Epithelial cell of esophagus (primary cell): ENCODE results near the gene MED17.

Experiments
- DNase-seq: peaks from one replicate; pipeline ENCODE4 v3.0.0; 2010; ENCODE audit warnings: low read depth
- H3K4me3 ChIP-seq: 2 replicates; pipeline ENCODE4 v1.5.1; 2011; ENCODE audit warnings: mild to moderate bottlenecking, low read length, control low read depth
- TF ChIP-seq, protein P1 (sequence below): IDR thresholded peaks from 2 replicates; pipeline ENCODE4 v1.5.1; 2011; ENCODE audit warnings: low read depth, mild to moderate bottlenecking, low read length, control low read depth, inconsistent platforms; ENCODE audit not compliant: insufficient read depth; ENCODE audit errors: missing control alignments

Gene MED17

DNA sequence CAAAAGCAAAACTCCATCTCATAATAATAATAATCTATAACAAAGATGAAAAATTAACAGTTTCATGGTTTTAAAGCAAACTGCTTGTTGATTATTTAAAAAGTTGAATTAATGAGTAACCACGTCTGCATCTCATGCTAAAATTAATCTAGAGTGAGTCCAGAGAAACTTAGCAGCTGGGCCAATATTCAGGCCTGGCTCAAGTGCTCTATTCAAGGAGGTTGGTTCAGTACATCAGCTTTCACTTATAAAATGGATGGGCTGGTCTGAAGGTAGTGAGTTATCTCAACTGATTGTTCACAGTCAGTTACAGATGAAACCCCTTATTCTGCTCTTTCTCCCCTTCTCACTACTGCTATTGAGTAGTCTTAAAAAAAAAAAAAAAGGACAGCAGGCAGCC is 43.3 kb downstream of the MED17 start:
- TF ChIP-seq, protein P1, sequence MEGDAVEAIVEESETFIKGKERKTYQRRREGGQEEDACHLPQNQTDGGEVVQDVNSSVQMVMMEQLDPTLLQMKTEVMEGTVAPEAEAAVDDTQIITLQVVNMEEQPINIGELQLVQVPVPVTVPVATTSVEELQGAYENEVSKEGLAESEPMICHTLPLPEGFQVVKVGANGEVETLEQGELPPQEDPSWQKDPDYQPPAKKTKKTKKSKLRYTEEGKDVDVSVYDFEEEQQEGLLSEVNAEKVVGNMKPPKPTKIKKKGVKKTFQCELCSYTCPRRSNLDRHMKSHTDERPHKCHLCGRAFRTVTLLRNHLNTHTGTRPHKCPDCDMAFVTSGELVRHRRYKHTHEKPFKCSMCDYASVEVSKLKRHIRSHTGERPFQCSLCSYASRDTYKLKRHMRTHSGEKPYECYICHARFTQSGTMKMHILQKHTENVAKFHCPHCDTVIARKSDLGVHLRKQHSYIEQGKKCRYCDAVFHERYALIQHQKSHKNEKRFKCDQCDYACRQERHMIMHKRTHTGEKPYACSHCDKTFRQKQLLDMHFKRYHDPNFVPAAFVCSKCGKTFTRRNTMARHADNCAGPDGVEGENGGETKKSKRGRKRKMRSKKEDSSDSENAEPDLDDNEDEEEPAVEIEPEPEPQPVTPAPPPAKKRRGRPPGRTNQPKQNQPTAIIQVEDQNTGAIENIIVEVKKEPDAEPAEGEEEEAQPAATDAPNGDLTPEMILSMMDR = no peak
- no peak for DNase-seq
- H3K4me3 ChIP-seq = no peak overlapping the region

DNA sequence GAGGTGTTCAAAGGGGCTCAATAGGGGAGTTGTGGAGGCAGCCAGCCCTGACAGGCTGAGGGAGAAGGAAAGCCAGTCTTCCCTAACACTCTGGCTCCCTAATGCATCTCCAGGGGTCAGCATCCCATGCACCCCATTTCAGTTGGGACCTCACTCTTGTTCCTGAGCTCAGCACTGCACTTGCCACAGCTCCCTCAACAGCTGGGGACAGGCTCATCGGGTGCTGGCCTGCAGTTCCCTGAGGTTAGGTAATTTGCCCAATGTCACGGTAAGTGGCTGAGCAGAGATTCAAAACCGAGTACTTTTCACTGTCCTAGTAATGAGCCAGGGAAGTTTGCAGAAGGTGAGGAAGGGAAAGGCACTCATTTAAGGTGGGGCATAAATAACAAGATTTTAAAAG is 45.5 kb downstream of the MED17 start:
- TF ChIP-seq, protein P1 = no peak
- no peak overlapping the region for H3K4me3 ChIP-seq
- DNase-seq = no peak

DNA sequence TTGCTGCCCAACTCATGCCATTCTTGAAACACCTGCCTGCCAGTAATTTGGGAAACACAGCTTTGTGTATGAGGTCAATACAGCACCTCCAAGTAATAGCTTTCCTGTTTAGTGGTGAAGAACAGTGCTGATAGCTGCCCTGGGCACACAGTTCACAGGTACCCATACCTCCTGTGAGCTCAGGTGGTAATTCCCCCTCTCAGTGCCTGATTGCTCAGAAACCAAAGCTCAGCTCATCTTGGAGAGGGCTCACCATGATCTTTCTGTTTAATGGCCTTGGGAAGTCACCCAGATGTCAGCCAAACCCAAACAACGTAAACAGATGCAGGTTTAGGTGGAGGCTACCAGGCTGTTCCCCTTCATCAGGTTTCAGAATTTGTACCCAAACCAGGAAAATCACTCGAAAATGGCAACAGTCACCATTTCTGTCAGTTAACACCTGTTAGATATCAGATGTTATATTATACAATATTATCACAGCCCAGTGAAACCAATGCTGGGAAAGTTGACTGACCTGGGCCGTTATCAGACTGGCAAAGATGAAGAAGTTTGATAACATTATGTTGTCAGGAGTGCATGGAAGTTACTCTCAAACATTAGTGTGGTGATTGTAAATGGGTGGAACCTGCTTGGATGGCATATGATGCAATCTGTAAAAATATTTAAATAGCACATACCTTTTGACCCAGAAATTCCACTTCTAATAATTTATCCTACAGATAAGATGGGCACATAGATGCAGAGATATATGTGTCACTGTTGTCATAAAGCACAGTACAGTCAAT is 47.5 kb downstream of the MED17 start:
- TF ChIP-seq, protein P1 = no peak
- DNase-seq = no peak
- no peak overlapping the region for H3K4me3 ChIP-seq

DNA sequence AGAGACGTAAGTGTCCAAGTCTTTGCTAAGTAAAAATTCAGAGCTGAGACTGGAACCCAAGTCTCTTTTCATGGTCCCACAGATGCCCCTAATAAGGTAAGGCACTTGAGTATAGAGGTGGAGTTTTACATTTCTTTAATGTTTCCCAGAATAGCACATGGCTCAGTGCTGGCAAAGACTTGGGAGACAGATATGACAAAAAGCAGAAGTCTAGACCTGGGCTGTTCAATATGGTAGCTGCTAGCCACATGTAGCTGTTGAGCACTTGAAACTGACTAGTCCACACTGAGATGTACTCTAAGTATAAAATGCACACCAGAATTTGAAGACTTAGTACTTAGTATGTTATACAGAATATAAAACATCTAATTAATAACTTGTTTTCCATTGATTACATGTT is 48.7 kb downstream of the MED17 start:
- no peak for DNase-seq
- H3K4me3 ChIP-seq = no peak overlapping the region
- TF ChIP-seq, protein P1 = no peak

DNA sequence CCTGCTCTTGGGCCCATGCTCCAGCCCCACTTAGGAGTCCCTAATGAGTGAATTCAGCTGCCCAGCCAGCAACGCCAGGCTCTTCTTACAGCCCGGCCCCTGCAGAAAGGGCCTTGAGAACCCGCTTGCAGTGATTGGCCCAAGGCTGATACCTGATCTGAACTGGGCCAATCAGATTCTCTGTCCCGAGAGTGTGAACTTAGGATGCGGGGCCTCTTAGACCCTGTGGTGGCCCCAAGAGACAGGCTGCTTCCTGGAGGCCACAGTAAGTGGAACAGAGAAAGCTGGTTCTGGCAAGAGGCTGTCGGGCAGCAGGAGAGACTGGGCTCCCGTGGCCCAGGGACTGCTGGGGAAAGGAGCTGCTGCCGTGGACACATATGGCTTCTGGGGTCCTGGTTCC is 54.9 kb downstream of the MED17 start:
- TF ChIP-seq, protein P1 = no peak
- DNase-seq = no peak
- H3K4me3 ChIP-seq = no peak overlapping the region

DNA sequence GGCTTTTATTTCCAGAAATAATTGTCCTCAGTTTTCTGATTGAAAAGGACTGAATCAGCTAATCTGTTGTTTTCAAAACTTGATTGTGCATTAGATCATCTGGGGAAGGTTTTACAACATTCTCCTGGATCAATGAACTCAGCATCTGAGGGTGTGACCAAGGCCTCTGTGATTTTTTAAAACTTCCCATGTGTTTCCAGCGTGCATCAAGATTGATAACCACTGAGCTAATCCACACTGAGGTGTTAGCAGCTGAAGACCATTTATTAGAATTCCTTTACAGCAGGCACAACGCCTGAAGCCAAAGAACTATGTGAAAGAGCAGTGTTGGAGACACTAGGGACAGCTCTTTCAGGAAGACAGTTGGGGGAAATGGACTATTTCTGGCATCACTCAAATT is 56.1 kb downstream of the MED17 start:
- no peak for DNase-seq
- TF ChIP-seq, protein P1 = no peak
- H3K4me3 ChIP-seq = no peak overlapping the region

DNA sequence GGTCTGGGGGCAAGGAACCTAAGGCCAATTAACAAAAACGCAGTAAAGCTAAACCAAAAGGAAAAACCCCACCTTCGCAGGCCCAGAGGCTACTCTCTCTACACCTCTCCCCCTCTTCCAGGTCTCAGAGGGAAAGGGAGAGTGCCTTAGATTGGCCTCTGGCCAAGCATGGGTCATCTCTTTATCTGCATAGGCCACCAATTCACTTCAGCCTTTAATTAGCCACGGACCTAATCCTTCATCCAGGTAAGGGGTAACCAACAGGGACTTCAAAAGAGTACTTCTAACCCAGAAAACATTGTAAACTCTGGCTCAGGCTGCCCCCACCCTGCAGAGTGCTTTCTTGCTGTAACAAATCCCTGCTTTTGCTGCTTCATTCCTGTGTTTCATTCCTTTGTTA is 56.9 kb downstream of the MED17 start:
- TF ChIP-seq, protein P1 = no peak
- DNase-seq = no peak
- H3K4me3 ChIP-seq = no peak overlapping the region
